Measurements from ENCODE around the gene PCNT. TPM values are rescaled to one million over a fixed set of nuclear protein-coding genes. Genes with fewer than 3 reads are reported as not detected.
A peak's percentile ranks its signal among the peaks of the same experiment; 100 is the strongest.

Gene PCNT
- total and polyA plus RNA-seq, 10 of the 15 experiments (the other 5 are each of a cell fraction or from before 2014, with no cell fraction given), result 2.9 to 39.6 (median 20.5) TPM

DNA sequence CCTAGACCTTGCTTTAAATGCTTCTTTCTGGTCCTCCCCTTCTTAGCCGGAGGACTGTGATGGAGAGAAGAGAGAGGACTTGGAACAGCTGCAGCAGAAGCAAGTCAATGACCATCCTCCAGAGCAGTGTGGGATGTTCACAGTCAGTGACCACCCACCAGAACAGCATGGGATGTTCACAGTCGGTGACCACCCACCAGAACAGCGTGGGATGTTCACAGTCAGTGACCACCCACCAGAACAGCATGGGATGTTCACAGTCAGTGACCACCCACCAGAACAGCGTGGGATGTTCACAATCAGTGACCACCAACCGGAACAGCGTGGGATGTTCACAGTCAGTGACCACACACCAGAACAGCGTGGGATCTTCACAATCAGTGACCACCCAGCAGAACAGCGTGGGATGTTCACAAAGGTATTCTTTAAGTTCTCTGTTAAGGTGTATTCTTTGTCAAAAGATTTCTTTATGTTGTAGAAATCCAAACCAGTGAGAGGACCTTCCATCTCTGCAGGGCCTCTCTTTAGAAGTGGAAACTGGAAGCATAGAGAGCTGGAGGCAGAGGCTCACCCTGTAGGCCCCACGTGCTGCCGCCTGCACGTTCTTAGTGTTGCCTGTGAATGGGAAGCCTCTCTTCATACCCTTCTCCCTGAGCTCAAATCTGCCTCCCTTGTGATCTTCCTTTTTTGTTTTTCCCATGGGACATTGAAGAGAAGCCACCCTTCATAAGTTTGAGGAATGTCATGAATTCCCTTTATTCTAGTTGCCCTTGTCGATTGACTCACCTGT is 10.6 kb downstream of the PCNT start (continued):
- TF ChIP-seq BRCA1 (IDR thresholded peaks at IDR 0.05; ENCODE audit: low read depth, low read length) (no peak), NFXL1 (IDR thresholded peaks at IDR 0.05; ENCODE audit: borderline replicate concordance) (no peak), RUNX3 (IDR thresholded peaks at IDR 0.05; ENCODE audit: low read length) (peak; percentile 45; the same call in 1 of the 2 replicates), NFIC (IDR thresholded peaks at IDR 0.05; ENCODE audit: low read depth, low read length) (no peak), PML (IDR thresholded peaks at IDR 0.05; ENCODE audit: low read length) (no peak), CREM (IDR thresholded peaks at IDR 0.05; ENCODE audit: low read depth) (no peak), PAX5 (IDR thresholded peaks at IDR 0.05; ENCODE audit: borderline replicate concordance, low read depth, low read length) (0 out of 2 replicates have a peak, but pooled peaks have one; percentile 28), MEF2A (IDR thresholded peaks at IDR 0.05; ENCODE audit: insufficient read depth, low read depth, low read length) (no peak)
- TF ChIP-seq, protein P1, sequence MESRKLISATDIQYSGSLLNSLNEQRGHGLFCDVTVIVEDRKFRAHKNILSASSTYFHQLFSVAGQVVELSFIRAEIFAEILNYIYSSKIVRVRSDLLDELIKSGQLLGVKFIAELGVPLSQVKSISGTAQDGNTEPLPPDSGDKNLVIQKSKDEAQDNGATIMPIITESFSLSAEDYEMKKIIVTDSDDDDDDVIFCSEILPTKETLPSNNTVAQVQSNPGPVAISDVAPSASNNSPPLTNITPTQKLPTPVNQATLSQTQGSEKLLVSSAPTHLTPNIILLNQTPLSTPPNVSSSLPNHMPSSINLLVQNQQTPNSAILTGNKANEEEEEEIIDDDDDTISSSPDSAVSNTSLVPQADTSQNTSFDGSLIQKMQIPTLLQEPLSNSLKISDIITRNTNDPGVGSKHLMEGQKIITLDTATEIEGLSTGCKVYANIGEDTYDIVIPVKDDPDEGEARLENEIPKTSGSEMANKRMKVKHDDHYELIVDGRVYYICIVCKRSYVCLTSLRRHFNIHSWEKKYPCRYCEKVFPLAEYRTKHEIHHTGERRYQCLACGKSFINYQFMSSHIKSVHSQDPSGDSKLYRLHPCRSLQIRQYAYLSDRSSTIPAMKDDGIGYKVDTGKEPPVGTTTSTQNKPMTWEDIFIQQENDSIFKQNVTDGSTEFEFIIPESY (IDR thresholded peaks at IDR 0.05), result no peak
- TF ChIP-seq, protein P2, sequence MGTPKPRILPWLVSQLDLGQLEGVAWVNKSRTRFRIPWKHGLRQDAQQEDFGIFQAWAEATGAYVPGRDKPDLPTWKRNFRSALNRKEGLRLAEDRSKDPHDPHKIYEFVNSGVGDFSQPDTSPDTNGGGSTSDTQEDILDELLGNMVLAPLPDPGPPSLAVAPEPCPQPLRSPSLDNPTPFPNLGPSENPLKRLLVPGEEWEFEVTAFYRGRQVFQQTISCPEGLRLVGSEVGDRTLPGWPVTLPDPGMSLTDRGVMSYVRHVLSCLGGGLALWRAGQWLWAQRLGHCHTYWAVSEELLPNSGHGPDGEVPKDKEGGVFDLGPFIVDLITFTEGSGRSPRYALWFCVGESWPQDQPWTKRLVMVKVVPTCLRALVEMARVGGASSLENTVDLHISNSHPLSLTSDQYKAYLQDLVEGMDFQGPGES (IDR thresholded peaks at IDR 0.05), result no peak

DNA sequence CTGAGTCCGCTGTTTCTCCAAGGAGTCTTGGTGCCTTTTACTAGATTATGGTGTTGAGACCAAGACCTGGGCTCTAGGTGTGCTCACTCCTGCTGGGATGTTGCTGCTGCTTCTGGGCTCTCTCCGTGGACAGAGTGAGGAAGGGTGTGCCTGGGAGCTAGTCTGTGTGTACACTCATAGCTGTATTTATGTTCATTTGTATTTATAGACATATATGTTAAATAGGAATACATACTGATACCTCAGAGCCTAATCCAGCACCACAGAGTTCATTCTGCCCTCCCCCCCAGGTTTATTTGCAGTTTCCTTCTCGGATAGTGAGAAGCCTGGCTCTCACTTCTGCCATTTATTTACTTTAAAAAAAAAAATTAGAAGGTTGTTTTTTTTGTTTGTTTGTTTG is 12.6 kb downstream of the PCNT start:
- Histone ChIP-seq H2AFZ (ENCODE audit: control insufficient read depth, low read depth, low read length) (no peak overlapping the region), H3K27me3 (replicated peaks in 1 of 2; ENCODE audit: control insufficient read depth in 2 of 2, insufficient read depth in 2 of 2, low read length in 1 of 2) (no peaks in the 10 kb centered on the region), H3K4me1 (ENCODE audit: control insufficient read depth, insufficient read depth, low read length) (no peaks in the 10 kb centered on the region), H3K9me3 (replicated peaks; ENCODE audit: control insufficient read depth, insufficient read depth, low read length) (no peaks in the 10 kb centered on the region; the same call in 2 of the 3 replicates), H3K4me3 (no peak overlapping the region), H3K4me2 (ENCODE audit: control insufficient read depth, insufficient read depth) (no peak overlapping the region), H4K20me1 (ENCODE audit: control insufficient read depth, insufficient read depth) (no peaks in the 10 kb centered on the region), H3K36me3 (ENCODE audit: control insufficient read depth in 2 of 2, insufficient read depth in 2 of 2, low read length in 1 of 2) (peaks cover 7 to 19% of the 10 kb centered on the region in 2 experiments; a peak in 3 of 4 replicates), H3K9ac (ENCODE audit: control insufficient read depth, insufficient read depth, low read length) (no peak overlapping the region), H3K27ac (ENCODE audit: control insufficient read depth, insufficient read depth) (no peak overlapping the region), H3K79me2 (ENCODE audit: control insufficient read depth, insufficient read depth, low read length) (no peaks in the 10 kb centered on the region)
- DNase-seq (ENCODE audit: low read depth, low spot score), result no peak
- FAIRE-seq, result no peak
- intact Hi-C loops (cut with micrococcal nuclease; ENCODE audit: unreplicated experiment), result no loop called here
- CTCF ChIA-PET, result no interaction called here
- RAD21 ChIA-PET (ENCODE audit: unreplicated experiment), result no interaction called here
- 98% methylated on average over 3 of the region's 3 CpGs for WGBS (ENCODE audit: insufficient coverage, insufficient replicate concordance, low lambda C conversion rate, missing lambda C conversion rate)
- no peak for ATAC-seq
- no TSS peak for BruUV-seq (replicated peaks)
- SMC1A ChIA-PET (ENCODE audit: uncharacterized antibody, unreplicated experiment), result interaction anchor here (0.9 kb wide), 1 partner anchor 11 kb away, joined by 3 read pairs; a partner anchor contains a TSS
- in situ Hi-C loops (cut with MboI), result no loop called here
- TF ChIP-seq SRF (IDR thresholded peaks at IDR 0.05; ENCODE audit: low read depth in 2 of 2, low read length in 2 of 2) (no peak), SMC3 (IDR thresholded peaks at IDR 0.05; ENCODE audit: borderline replicate concordance, low read length) (no peak), IKZF1 (conservative IDR thresholded peaks at IDR 0.05) (no peak), NFIC (IDR thresholded peaks at IDR 0.05; ENCODE audit: low read depth, low read length) (no peak), FOXK2 (IDR thresholded peaks at IDR 0.05) (no peak), CBX3 (IDR thresholded peaks at IDR 0.05; ENCODE audit: borderline replicate concordance, low read depth) (no peak), MTA2 (IDR thresholded peaks at IDR 0.05; ENCODE audit: low read depth) (no peak), TCF3 (IDR thresholded peaks at IDR 0.05; ENCODE audit: borderline replicate concordance, insufficient read depth, low read depth, low read length) (no peak), POLR2AphosphoS5 (IDR thresholded peaks at IDR 0.05; ENCODE audit: low read length) (no peak)
- POLR2A ChIA-PET, result no interaction called here
